ENCODE measurements around the gene CAPG. TPM values are rescaled to one million over a fixed set of nuclear protein-coding genes. Genes with fewer than 3 reads are reported as not detected.

The CAPG gene
- total and polyA plus RNA-seq, 9 of the 15 experiments (the other 6 are each of a cell fraction or from before 2014, with no cell fraction given), result 10.6 to 90.4 (median 56.0) TPM

DNA sequence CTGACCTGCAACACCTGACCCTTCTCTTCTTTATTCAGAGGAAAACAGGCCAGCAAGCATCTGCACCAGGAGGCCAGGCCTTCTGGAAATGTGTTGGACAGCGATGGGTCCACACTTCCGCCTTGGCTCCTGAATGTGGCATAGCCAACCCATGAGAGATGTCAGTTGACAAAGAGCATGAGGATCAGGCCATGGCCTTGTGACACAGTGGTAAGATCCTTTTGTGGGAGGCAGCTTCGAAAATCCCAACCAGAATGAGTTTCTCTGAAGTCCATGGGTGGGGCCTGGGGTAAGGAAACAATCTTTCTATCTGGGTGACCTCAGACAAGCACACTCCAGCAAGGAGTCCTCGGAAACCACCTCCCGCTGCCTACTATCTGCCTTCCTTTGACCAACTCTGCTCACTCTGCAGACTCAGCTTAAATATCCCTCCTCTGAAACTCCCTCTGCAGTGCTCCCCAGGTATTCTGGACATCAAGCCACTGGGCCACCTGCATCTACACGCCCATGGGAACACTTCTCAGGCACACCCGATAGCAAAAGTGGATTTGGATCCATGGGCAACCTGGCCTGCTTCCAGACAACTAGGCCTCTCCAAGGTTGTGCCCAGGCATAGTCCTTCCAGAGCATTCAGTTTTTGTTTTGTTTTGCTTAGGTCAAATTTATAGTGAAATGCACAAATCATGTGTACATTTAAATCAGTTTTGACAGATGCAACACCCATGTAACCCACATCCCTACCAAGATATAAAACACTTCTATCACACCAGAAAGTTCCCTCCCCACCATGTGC, 4.8 kb upstream of the CAPG start:
- ChIA-PET POLR2A (interaction anchor here (0.5 to 63.9 kb wide), 13 partner anchors 23 to 197 kb away, joined by 3 to 1576 read pairs (median 3); partner anchors contain the start of genes C2orf68, GGCX and MAT2A), CTCF (ENCODE audit: low intra/inter-chr PET ratio) (no interaction called here)
- H3K9me3 ChIP-seq (replicated peaks; ENCODE audit: control insufficient read depth, insufficient read depth, low read depth, low read length), result no peaks in the 10 kb centered on the region
- no TSS peak for BruUV-seq (replicated peaks)
- in situ Hi-C loops (cut with MboI) (loop anchor here (5.0 kb wide), 1 partner anchor 142 kb away; no protein-coding TSS in a partner anchor), intact Hi-C loops (cut with micrococcal nuclease) (loop anchor here (5.0 to 10.0 kb wide), 3 partner anchors 88 to 690 kb away; partner anchors contain the start of genes POLR1A, PTCD3 and TGOLN2)
- peak overlapping the region; percentile 64 for H2AFZ ChIP-seq (ENCODE audit: low read depth, low read length)
- FAIRE-seq (peak; percentile 77), DNase-seq (ENCODE audit: extremely low read depth in 1 of 4, low spot score in 3 of 4) (peak in 3 of 4 experiments; percentile 43 to 86 (median 80)), ATAC-seq (peak; percentile 48)
- no peaks in the 10 kb centered on the region for H3K36me3 ChIP-seq (ENCODE audit: control insufficient read depth, insufficient read depth, low read length)
- peaks cover 3% of the 10 kb centered on the region for H3K9me1 ChIP-seq (ENCODE audit: control insufficient read depth, insufficient read depth, low read length)
- peaks cover 56 to 68% of the 10 kb centered on the region in 2 experiments for H3K4me1 ChIP-seq (replicated peaks in 1 of 2; ENCODE audit: control insufficient read depth in 2 of 2, insufficient read depth in 2 of 2, low read length in 2 of 2)
- no peaks in the 10 kb centered on the region for H3K27me3 ChIP-seq (ENCODE audit: control insufficient read depth in 2 of 2, insufficient read depth in 2 of 2, low read length in 2 of 2)
- peaks cover 8% of the 10 kb centered on the region; the same call in 2 of the 3 replicates for H3K79me2 ChIP-seq (ENCODE audit: control insufficient read depth, insufficient read depth, low read length)
- 8% methylated on average over 7 of the region's 7 CpGs for WGBS (ENCODE audit: insufficient coverage, low coverage, missing lambda C conversion rate)
- H3K27ac ChIP-seq (ENCODE audit: extremely low read depth, low read depth, low read length), result peak overlapping the region; percentile 68; the same call in 1 of the 3 replicates
- peak overlapping the region; percentile 11 to 84; a peak in 3 of 4 replicates for H3K9ac ChIP-seq (ENCODE audit: insufficient read depth in 1 of 2, low read depth in 2 of 2, low read length in 2 of 2)
- peak overlapping the region; percentile 79 for H3K4me2 ChIP-seq (ENCODE audit: insufficient read depth, low read length)
- H3K4me3 ChIP-seq, result no peak overlapping the region
- H4K20me1 ChIP-seq (replicated peaks; ENCODE audit: control insufficient read depth, insufficient read depth, low read length), result no peaks in the 10 kb centered on the region
- peak; percentile 73; the same call in 1 of the 2 replicates for TF ChIP-seq ZKSCAN1 (IDR thresholded peaks at IDR 0.05; ENCODE audit: low read depth, low read length)
- TF ChIP-seq ETV5 (CRISPR knock-in tag; IDR thresholded peaks at IDR 0.05; ENCODE audit: low read depth), result 0 out of 2 replicates have a peak, but pooled peaks have one; percentile 22
- TF ChIP-seq SMC3 (conservative IDR thresholded peaks at IDR 0.05; ENCODE audit: insufficient read depth, low read depth, low read length), result no peak
- TF ChIP-seq BHLHE40 (IDR thresholded peaks at IDR 0.05; ENCODE audit: low read length), result peak; percentile 5; the same call in 1 of the 2 replicates
- TF ChIP-seq, protein P1, sequence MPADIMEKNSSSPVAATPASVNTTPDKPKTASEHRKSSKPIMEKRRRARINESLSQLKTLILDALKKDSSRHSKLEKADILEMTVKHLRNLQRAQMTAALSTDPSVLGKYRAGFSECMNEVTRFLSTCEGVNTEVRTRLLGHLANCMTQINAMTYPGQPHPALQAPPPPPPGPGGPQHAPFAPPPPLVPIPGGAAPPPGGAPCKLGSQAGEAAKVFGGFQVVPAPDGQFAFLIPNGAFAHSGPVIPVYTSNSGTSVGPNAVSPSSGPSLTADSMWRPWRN (IDR thresholded peaks at IDR 0.05; ENCODE audit: low read depth), result 0 out of 2 replicates have a peak, but pooled peaks have one; percentile 22
- TF ChIP-seq DPF2 (IDR thresholded peaks at IDR 0.05), result 0 out of 2 replicates have a peak, but pooled peaks have one; percentile 33
- TF ChIP-seq SAFB2 (IDR thresholded peaks at IDR 0.05; ENCODE audit: borderline replicate concordance, low read depth, low read length, severe bottlenecking), result no peak
- 0 out of 2 replicates have a peak, but pooled peaks have one; percentile 50 for TF ChIP-seq ZNF12 (CRISPR knock-in tag; IDR thresholded peaks at IDR 0.05)
- TF ChIP-seq, protein P2, sequence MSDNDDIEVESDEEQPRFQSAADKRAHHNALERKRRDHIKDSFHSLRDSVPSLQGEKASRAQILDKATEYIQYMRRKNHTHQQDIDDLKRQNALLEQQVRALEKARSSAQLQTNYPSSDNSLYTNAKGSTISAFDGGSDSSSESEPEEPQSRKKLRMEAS (CRISPR knock-in tag; IDR thresholded peaks at IDR 0.05), result peak; percentile 29; the same call in 1 of the 2 replicates
- peak in 1 of 2 experiments; percentile 43; a peak in 1 of 4 replicates for TF ChIP-seq TBL1XR1 (IDR thresholded peaks at IDR 0.05; ENCODE audit: low read length in 2 of 2)
- TF ChIP-seq, protein P3, sequence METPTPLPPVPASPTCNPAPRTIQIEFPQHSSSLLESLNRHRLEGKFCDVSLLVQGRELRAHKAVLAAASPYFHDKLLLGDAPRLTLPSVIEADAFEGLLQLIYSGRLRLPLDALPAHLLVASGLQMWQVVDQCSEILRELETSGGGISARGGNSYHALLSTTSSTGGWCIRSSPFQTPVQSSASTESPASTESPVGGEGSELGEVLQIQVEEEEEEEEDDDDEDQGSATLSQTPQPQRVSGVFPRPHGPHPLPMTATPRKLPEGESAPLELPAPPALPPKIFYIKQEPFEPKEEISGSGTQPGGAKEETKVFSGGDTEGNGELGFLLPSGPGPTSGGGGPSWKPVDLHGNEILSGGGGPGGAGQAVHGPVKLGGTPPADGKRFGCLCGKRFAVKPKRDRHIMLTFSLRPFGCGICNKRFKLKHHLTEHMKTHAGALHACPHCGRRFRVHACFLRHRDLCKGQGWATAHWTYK (CRISPR knock-in tag; IDR thresholded peaks at IDR 0.05), result peak; percentile 32; the same call in 1 of the 2 replicates
- TF ChIP-seq, protein P4, sequence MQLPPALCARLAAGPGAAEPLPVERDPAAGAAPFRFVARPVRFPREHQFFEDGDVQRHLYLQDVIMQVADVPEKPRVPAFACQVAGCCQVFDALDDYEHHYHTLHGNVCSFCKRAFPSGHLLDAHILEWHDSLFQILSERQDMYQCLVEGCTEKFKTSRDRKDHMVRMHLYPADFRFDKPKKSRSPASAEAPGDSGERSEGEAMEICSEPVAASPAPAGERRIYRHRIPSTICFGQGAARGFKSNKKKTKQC (CRISPR knock-in tag; IDR thresholded peaks at IDR 0.05), result 0 out of 2 replicates have a peak, but pooled peaks have one; percentile 68
- TF ChIP-seq MEIS2 (IDR thresholded peaks at IDR 0.05; ENCODE audit: partially characterized antibody), result peak; percentile 3
